ENCODE measurements around the gene SYNGR3.

GRCh38 chr16:1998852-1999801 is 9.4 kb downstream of the SYNGR3 start:
- TF ChIP-seq POLR2AphosphoS5 (IDR thresholded peaks at IDR 0.05; ENCODE audit: insufficient read depth in 1 of 2, low read depth in 1 of 2) (no peak), CTCF (IDR thresholded peaks at IDR 0.05) (no peak), POLR2A (IDR thresholded peaks at IDR 0.05) (no peak)
